GM21528 (cell line): ENCODE results near the gene ATP11A.
"Not testable (repeated sequence)": the region's sequence is repeated elsewhere in the genome, so short reads cannot be mapped to it uniquely, and the experiment has no call there.

Experiments
- ATAC-seq: cut with Tn5 transposase; IDR thresholded peaks from one replicate; pipeline ENCODE4 v1.9.1; 2021; ENCODE audit warnings: mild to moderate bottlenecking, moderate library complexity; ENCODE audit not compliant: unreplicated experiment, low FRiP score

The ATP11A gene

GRCh38 chr13:112669881-112670499 is 19.8 kb upstream of the ATP11A start:
- ATAC-seq, result no peak

GRCh38 chr13:112670864-112671263 is 19.0 kb upstream of the ATP11A start:
- no peak for ATAC-seq

- ATAC-seq, result no peak
Measured at GRCh38 chr13:112671359-112671758, 18.5 kb upstream of the ATP11A start.

- ATAC-seq, result no peak
Measured at GRCh38 chr13:112672651-112673284, 17.1 kb upstream of the ATP11A start.

GRCh38 chr13:112674412-112675365 is 15.1 kb upstream of the ATP11A start:
- no peak for ATAC-seq

GRCh38 chr13:112675366-112675756 is 14.5 kb upstream of the ATP11A start:
- ATAC-seq, result no peak

GRCh38 chr13:112677421-112677962 is 12.3 kb upstream of the ATP11A start:
- ATAC-seq, result not testable (repeated sequence)

- no peak for ATAC-seq
Measured at GRCh38 chr13:112679381-112679780, 10.5 kb upstream of the ATP11A start.

- no peak for ATAC-seq
Measured at GRCh38 chr13:112679932-112680677, 9.7 kb upstream of the ATP11A start.

- ATAC-seq, result no peak
Measured at GRCh38 chr13:112680741-112681360, 9.0 kb upstream of the ATP11A start.

- no peak for ATAC-seq
Measured at GRCh38 chr13:112683581-112683980, 6.3 kb upstream of the ATP11A start.

- no peak for ATAC-seq
Measured at GRCh38 chr13:112684071-112684845, 5.6 kb upstream of the ATP11A start.

GRCh38 chr13:112685189-112685805 is 4.5 kb upstream of the ATP11A start:
- not testable (repeated sequence) for ATAC-seq

- ATAC-seq, result no peak
Measured at GRCh38 chr13:112685896-112686295, 3.9 kb upstream of the ATP11A start.

- ATAC-seq, result no peak
Measured at GRCh38 chr13:112686364-112686763, 3.5 kb upstream of the ATP11A start.

- ATAC-seq, result no peak
Measured at GRCh38 chr13:112686987-112687386, 2.9 kb upstream of the ATP11A start.

GRCh38 chr13:112687836-112688559 is 1.8 kb upstream of the ATP11A start:
- ATAC-seq, result no peak
